T-helper 17 cell (primary cell): ENCODE data around the gene PIK3R5. TPM values are rescaled to one million over a fixed set of nuclear protein-coding genes. Genes with fewer than 3 reads are reported as not detected.

ENCODE experiments used
- ATAC-seq: fragments of 150-1000 bp; cut with Tn5 transposase; 2 replicates; pipeline ENCODE4 v1.10.0; 2021; ENCODE audit warnings: mild to moderate bottlenecking, moderate library complexity
- DNase-seq, 3 donors: peaks; one replicate each; pipeline versions ENCODE4 v3.0.0 to v3.0.0-alpha.2; 2020 to 2021
- H3K9me3 ChIP-seq: one replicate; pipeline ENCODE4 v1.7.0; 2013; ENCODE audit warnings: low read length, mild to moderate bottlenecking; ENCODE audit not compliant: control insufficient read depth, poor library complexity, severe bottlenecking
- H3K27ac Mint-ChIP-seq: one replicate; pipeline ENCODE4 v1.8.0; 2022; ENCODE audit warnings: mild to moderate bottlenecking, moderate library complexity, mixed read lengths
- H3K27me3 Mint-ChIP-seq: one replicate; pipeline ENCODE4 v1.8.0; 2022; ENCODE audit warnings: mixed read lengths
- H3K36me3 Mint-ChIP-seq: one replicate; pipeline ENCODE4 v1.8.0; 2022; ENCODE audit warnings: low read depth, mixed read lengths
- H3K4me1 Mint-ChIP-seq: one replicate; pipeline ENCODE4 v1.8.0; 2022; ENCODE audit warnings: mild to moderate bottlenecking, mixed read lengths
- H3K4me3 Mint-ChIP-seq: one replicate; pipeline ENCODE4 v1.8.0; 2022; ENCODE audit warnings: mild to moderate bottlenecking, moderate library complexity, mixed read lengths
- total RNA-seq, 4 donors: library from RNA in 2 of 4; stranded (reverse) in 2 of 4; gene quantifications; one replicate each; pipeline ENCODE4 v1.2.3 and lab custom pipeline; 2022 to 2026

Gene PIK3R5
- total RNA-seq, 2 donors from 2014 or later, result 164 to 177 TPM

DNA sequence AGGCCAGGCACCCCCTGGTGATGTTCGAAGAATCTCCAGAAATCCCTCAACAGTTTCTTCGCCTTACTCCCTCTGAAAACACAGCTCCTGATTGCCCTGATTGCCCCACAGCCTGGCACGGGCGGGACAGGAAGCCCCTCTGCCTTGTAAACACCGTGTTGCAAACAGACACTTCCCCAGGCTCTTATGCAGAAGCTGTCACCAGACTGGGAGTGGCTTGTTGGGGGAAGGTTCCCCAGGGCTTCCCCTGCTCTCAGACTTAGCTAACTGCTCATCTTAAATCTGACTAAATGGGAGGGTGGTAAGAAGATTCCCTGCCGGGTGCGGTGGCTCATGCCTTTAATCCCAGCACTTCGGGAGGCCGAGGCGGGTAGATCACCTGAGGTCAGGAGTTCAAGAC, 11.2 kb downstream of the PIK3R5 start:
- Mint-ChIP-seq H3K4me3 (peak overlapping the region; percentile 92), H3K4me1 (peaks cover 69% of the 10 kb centered on the region), H3K36me3 (peaks cover 20% of the 10 kb centered on the region), H3K27ac (peak overlapping the region; percentile 99), H3K27me3 (no peaks in the 10 kb centered on the region)
- ATAC-seq, result peak; percentile 93
- H3K9me3 ChIP-seq, result no peaks in the 10 kb centered on the region
- peak; percentile 61 to 74 (median 69) for DNase-seq

DNA sequence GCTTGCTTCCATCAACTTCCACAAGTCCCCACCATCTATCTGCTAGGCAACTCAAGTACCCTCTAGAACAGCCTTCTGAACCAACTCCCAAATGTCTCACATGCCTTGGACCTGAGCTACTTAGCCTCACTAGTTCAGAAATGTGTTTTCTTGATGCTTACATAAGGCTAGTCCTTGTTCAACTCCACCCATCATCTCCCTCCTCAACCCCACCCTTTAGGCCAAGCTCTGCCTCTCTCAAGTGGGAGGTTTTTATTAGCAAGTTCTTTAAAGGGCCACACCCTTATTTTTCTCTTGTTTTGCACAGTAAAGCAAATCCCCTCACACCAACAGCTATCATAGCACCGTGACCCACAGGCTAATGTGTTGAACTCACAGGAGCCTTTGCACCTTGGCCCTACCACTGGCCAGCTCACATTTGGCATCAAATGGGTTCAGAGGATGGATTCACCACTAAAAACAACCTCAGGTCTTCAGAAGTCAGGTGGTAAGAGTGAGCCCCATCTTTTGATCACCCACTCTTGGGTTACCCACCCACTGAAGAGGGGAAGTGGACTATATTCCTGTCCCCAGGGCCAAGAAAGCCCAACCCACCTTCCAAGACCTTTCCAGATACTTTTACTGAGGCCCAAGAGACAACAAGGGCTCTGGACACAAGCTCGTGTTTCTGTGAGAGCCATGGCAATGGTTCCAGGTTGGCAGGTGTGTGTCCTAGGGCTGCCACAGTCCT, 12.2 kb downstream of the PIK3R5 start:
- ATAC-seq, result peak; percentile 42
- H3K27ac Mint-ChIP-seq, result peak overlapping the region; percentile 99
- peak overlapping the region; percentile 92 for H3K4me3 Mint-ChIP-seq
- H3K27me3 Mint-ChIP-seq, result no peaks in the 10 kb centered on the region
- no peak for DNase-seq
- peaks cover 20% of the 10 kb centered on the region for H3K36me3 Mint-ChIP-seq
- H3K9me3 ChIP-seq, result no peaks in the 10 kb centered on the region
- H3K4me1 Mint-ChIP-seq, result peaks cover 66% of the 10 kb centered on the region

DNA sequence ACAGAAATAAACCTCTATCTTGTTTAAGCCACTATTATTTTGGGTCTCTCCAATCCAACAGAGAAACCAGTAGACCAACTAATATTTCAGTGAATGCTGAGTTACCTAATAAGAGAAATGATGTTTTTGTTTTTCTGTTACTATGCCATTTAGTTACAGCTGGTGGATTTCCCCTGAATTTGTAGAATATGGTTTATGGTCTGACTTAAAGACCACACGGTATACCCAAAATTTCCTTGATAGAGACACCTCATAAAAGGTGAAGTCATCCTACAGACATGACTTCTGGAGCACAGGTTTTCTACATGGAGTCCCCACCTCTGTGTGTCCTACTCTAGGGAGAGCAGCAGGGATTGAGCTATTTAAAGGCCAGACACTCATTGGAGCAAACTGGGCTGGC, 13.3 kb downstream of the PIK3R5 start:
- no peaks in the 10 kb centered on the region for H3K27me3 Mint-ChIP-seq
- ATAC-seq (peak; percentile 30), DNase-seq (no peak)
- peaks cover 64% of the 10 kb centered on the region for H3K4me1 Mint-ChIP-seq
- no peaks in the 10 kb centered on the region for H3K9me3 ChIP-seq
- H3K36me3 Mint-ChIP-seq, result peaks cover 22% of the 10 kb centered on the region
- peak overlapping the region; percentile 99 for H3K27ac Mint-ChIP-seq
- peak overlapping the region; percentile 74 for H3K4me3 Mint-ChIP-seq

DNA sequence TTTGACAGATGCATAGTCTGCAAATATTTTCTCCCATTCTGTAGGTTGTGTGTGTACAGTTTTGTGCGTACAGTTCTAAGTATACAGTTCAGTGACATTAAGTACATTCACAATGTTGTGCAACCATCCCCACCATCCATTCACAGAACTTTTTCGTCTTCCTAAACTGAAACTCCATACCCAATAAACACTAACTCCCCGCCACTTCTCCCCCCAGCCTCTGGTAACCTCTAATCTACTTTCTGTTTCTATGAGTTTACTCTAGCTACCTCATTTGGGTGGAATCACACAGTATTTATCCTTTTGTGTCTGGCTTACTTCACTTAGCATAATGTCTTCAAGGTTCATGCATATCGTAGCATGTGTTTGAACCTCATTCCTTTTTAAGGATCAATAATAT, 14.3 kb downstream of the PIK3R5 start:
- no peak for ATAC-seq
- Mint-ChIP-seq H3K4me1 (peaks cover 63% of the 10 kb centered on the region), H3K27ac (peak overlapping the region; percentile 99), H3K36me3 (peaks cover 24% of the 10 kb centered on the region), H3K27me3 (no peaks in the 10 kb centered on the region), H3K4me3 (no peak overlapping the region)
- no peak for DNase-seq
- no peaks in the 10 kb centered on the region for H3K9me3 ChIP-seq

DNA sequence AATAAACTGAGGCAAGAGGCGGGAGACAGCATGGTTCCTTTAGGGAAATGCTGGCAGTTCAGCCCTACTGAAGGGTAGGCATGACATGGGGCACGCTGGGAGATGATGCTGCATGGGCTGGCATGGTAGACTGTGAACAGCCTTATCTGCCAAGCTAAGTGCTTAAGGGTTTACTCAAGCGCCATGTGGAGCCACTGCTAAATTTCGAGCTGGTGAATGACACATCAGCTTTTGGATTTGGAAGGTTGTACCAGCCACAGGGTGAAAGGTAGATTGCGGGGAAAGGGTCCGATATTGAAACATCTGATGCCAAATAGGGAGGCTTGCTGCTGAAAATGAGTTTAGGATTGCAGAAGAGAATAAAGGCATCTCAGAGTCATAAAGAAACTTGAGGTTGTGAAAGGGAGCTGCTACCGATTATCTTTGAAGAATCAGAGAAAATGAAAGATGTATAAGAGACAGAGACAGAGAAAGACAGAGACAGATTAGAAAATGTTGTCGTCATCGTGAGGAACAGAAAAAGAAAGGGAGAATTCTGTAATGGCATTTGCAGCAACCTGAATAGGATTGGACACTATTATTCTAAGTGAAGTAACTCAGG, 16.3 kb downstream of the PIK3R5 start:
- ATAC-seq (peak; percentile 17), DNase-seq (no peak)
- H3K9me3 ChIP-seq, result no peaks in the 10 kb centered on the region
- Mint-ChIP-seq H3K36me3 (peaks cover 17% of the 10 kb centered on the region), H3K4me3 (peak overlapping the region; percentile 89), H3K27ac (peak overlapping the region; percentile 99), H3K4me1 (peaks cover 54% of the 10 kb centered on the region), H3K27me3 (no peaks in the 10 kb centered on the region)

GRCh38 chr17:8948462-8948861, 17.0 kb downstream of the PIK3R5 start:
- Mint-ChIP-seq H3K4me3 (peak overlapping the region; percentile 89), H3K4me1 (peaks cover 50% of the 10 kb centered on the region), H3K27ac (peak overlapping the region; percentile 99), H3K36me3 (peaks cover 16% of the 10 kb centered on the region), H3K27me3 (no peaks in the 10 kb centered on the region)
- no peaks in the 10 kb centered on the region for H3K9me3 ChIP-seq
- ATAC-seq, result no peak
- no peak for DNase-seq

DNA sequence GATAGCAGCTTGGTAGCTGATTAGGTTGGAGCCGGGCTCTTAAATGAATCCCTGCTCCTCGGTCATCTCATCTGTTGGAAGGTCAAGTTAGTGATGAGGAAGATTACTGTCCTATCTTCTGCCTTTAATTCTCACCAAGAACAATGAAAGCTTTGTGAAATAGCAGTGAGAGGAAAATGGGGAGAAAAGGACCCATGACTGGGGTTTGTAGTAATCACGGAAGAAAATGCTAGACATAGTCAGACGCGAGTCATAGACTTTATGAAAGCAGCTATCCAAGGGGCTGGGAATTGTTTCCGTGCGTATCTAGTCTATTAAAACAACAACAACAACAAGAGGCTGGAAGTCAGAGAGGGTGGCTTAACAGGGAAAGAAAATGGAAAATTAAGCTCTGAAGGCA, 18.3 kb downstream of the PIK3R5 start:
- peaks cover 49% of the 10 kb centered on the region for H3K4me1 Mint-ChIP-seq
- peak overlapping the region; percentile 73 for H3K27ac Mint-ChIP-seq
- ATAC-seq (no peak), DNase-seq (no peak)
- no peaks in the 10 kb centered on the region for H3K9me3 ChIP-seq
- peaks cover 14% of the 10 kb centered on the region for H3K36me3 Mint-ChIP-seq
- no peaks in the 10 kb centered on the region for H3K27me3 Mint-ChIP-seq
- H3K4me3 Mint-ChIP-seq, result peak overlapping the region; percentile 21

DNA sequence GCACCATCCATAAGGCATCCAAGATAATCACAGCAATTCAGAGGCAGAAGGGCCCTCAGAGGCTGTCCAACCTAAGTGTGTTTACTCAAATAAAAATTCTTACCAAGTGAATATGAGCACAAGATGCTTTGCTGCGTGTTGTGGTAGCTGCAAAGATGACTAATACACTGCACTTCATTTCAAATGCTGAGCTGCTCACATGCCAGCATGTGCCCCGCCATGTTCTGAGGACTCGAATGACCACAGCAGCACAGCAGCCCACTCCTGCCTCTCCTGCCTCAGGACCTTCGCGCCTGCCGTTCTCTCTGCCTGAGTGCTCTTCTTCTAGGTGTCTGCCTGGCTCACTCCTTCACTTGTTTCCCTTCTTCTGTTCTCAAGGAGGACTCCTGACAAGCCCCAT, 19.0 kb downstream of the PIK3R5 start:
- no peak for ATAC-seq
- peaks cover 12% of the 10 kb centered on the region for H3K36me3 Mint-ChIP-seq
- no peaks in the 10 kb centered on the region for H3K9me3 ChIP-seq
- no peak for DNase-seq
- H3K27ac Mint-ChIP-seq, result peak overlapping the region; percentile 73
- H3K4me1 Mint-ChIP-seq, result peaks cover 54% of the 10 kb centered on the region
- no peak overlapping the region for H3K4me3 Mint-ChIP-seq
- H3K27me3 Mint-ChIP-seq, result no peaks in the 10 kb centered on the region

GRCh38 chr17:8946071-8946470, 19.4 kb downstream of the PIK3R5 start:
- no peaks in the 10 kb centered on the region for H3K9me3 ChIP-seq
- Mint-ChIP-seq H3K27ac (peak overlapping the region; percentile 73), H3K4me3 (no peak overlapping the region), H3K27me3 (no peaks in the 10 kb centered on the region), H3K4me1 (peaks cover 55% of the 10 kb centered on the region), H3K36me3 (peaks cover 12% of the 10 kb centered on the region)
- ATAC-seq (no peak), DNase-seq (no peak)

- DNase-seq (no peak), ATAC-seq (no peak)
- H3K4me1 Mint-ChIP-seq, result peaks cover 68% of the 10 kb centered on the region
- H3K27me3 Mint-ChIP-seq, result no peaks in the 10 kb centered on the region
- no peaks in the 10 kb centered on the region for H3K9me3 ChIP-seq
- H3K4me3 Mint-ChIP-seq, result no peak overlapping the region
- H3K36me3 Mint-ChIP-seq, result peaks cover 12% of the 10 kb centered on the region
- H3K27ac Mint-ChIP-seq, result peak overlapping the region; percentile 73
Observed at GRCh38 chr17:8944748-8945147, 20.8 kb downstream of the PIK3R5 start.

DNA sequence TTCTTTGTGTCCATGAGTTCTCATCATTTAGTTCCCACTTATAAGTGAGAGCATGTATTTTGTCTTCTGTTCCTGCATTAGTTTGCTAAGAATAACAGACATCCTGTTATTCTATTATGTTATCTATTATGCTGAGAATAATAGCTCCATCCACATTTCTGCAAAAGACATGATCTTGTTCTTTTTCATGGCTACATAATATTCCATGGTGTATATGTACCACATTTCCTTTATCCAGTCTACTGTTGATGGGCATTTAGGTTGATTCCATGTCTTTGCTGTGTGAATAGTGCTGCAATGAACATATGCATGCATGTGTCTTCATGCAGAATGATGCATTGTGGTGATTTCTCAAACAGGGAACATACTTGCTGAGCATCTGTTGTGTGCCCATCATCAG, 21.4 kb downstream of the PIK3R5 start:
- H3K27ac Mint-ChIP-seq, result peak overlapping the region; percentile 73
- H3K4me3 Mint-ChIP-seq, result peak overlapping the region; percentile 13
- no peak for ATAC-seq
- no peaks in the 10 kb centered on the region for H3K27me3 Mint-ChIP-seq
- H3K4me1 Mint-ChIP-seq, result peaks cover 69% of the 10 kb centered on the region
- DNase-seq, result no peak
- peaks cover 8% of the 10 kb centered on the region for H3K36me3 Mint-ChIP-seq
- H3K9me3 ChIP-seq, result no peaks in the 10 kb centered on the region

DNA sequence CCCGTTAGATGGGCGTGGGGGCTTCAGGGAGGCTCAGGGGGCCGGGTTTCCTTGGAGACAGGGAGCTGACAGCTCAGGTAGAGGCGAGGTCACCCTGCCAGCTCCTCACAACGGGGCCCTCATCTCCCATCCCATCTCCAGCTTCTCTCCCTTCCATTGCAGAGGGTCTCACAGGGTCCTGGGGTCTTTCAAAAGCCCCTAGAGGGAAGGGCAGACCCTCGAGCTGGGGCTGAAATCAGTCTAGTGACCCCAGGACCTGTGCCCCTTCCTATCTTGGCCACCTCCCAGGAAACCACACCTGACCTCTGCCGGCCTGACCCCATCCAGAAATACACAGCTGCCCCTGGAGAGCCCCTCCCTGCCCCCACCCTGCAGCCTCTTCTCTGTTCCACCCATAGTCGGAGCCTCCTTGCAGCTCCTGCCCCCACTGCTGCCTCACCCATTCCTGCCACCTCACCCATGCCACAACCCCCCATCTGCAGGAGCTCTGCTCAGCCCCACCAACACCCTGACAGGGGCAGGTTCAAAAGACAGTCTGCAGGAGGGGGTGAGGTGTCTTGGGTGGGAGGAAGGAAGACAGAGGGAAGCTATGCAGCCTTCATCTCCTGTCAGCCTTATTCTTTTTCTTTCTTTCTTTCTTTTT, 23.4 kb downstream of the PIK3R5 start:
- no peaks in the 10 kb centered on the region for H3K9me3 ChIP-seq
- peaks cover 68% of the 10 kb centered on the region for H3K4me1 Mint-ChIP-seq
- H3K36me3 Mint-ChIP-seq, result peaks cover 6% of the 10 kb centered on the region
- peak overlapping the region; percentile 92 for H3K4me3 Mint-ChIP-seq
- H3K27ac Mint-ChIP-seq, result peak overlapping the region; percentile 91
- ATAC-seq (peak; percentile 15), DNase-seq (no peak)
- H3K27me3 Mint-ChIP-seq, result no peaks in the 10 kb centered on the region

DNA sequence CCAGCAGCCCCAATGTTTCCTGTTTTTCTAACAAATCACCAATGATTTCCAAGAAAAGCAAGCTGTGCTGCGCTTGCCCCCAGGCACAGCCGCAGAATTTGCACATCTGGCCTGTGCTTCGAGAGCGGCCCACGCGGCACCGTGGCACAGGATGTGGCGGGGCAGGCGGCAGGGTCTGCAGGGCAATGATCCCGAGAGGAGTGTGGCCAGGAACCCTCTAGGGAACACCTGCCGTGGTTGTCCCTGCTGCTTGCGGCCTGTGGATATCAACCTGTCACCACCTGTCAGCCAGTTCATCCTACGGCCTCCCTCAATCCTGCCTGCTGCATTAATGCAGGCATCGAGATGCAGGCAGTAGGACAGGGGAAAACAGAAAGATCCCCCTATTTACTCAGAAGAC, 24.0 kb downstream of the PIK3R5 start:
- peak overlapping the region; percentile 92 for H3K4me3 Mint-ChIP-seq
- no peaks in the 10 kb centered on the region for H3K9me3 ChIP-seq
- H3K27ac Mint-ChIP-seq, result peak overlapping the region; percentile 91
- no peaks in the 10 kb centered on the region for H3K27me3 Mint-ChIP-seq
- peaks cover 3% of the 10 kb centered on the region for H3K36me3 Mint-ChIP-seq
- DNase-seq (peak; percentile 32 to 42 (median 38)), ATAC-seq (peak; percentile 69)
- peaks cover 64% of the 10 kb centered on the region for H3K4me1 Mint-ChIP-seq
